ENCODE results near the gene NUBPL.
"Not testable (repeated sequence)": the region's sequence is repeated elsewhere in the genome, so short reads cannot be mapped to it uniquely, and the experiment has no call there.

Gene NUBPL

GRCh38 chr14:31578792-31579501 lies 17.7 kb downstream of the NUBPL start:
- DNase-seq, result no peak

- no peak for DNase-seq
These were observed 19.0 kb downstream of the NUBPL start for GRCh38 chr14:31580234-31580633.

GRCh38 chr14:31582286-31582691 lies 21.1 kb downstream of the NUBPL start:
- DNase-seq, result no peak

GRCh38 chr14:31582836-31583452 lies 21.7 kb downstream of the NUBPL start:
- DNase-seq, result no peak

GRCh38 chr14:31590206-31590605 lies 29.0 kb downstream of the NUBPL start:
- no peak for DNase-seq

- no peak for DNase-seq
These were observed 30.9 kb downstream of the NUBPL start for GRCh38 chr14:31592122-31592521.

- DNase-seq, result no peak
These were observed 31.4 kb downstream of the NUBPL start for GRCh38 chr14:31592631-31593030.

- no peak for DNase-seq
These were observed 35.3 kb downstream of the NUBPL start for GRCh38 chr14:31596342-31597095.

GRCh38 chr14:31605702-31606101 lies 44.5 kb downstream of the NUBPL start:
- no peak for DNase-seq

- no peak for DNase-seq
These were observed 50.7 kb downstream of the NUBPL start for GRCh38 chr14:31611778-31612433.

GRCh38 chr14:31613188-31613587 lies 52.0 kb downstream of the NUBPL start:
- DNase-seq, result no peak

- DNase-seq, result not testable (repeated sequence)
These were observed 57.7 kb downstream of the NUBPL start for GRCh38 chr14:31618884-31619283.

- no peak for DNase-seq
These were observed 58.2 kb downstream of the NUBPL start for GRCh38 chr14:31619440-31619839.

- DNase-seq, result not testable (repeated sequence)
These were observed 59.7 kb downstream of the NUBPL start for GRCh38 chr14:31620898-31621297.

GRCh38 chr14:31622060-31622459 lies 60.9 kb downstream of the NUBPL start:
- DNase-seq, result no peak

- not testable (repeated sequence) for DNase-seq
These were observed 91.7 kb downstream of the NUBPL start for GRCh38 chr14:31652900-31653299.

- DNase-seq, result no peak
These were observed 96.7 kb downstream of the NUBPL start for GRCh38 chr14:31657917-31658316.

- DNase-seq, result no peak
These were observed 98.1 kb downstream of the NUBPL start for GRCh38 chr14:31659278-31659677.

- no peak for DNase-seq
These were observed 99.0 kb downstream of the NUBPL start for GRCh38 chr14:31660191-31660590.

GRCh38 chr14:31660728-31661127 lies 99.5 kb downstream of the NUBPL start:
- DNase-seq, result no peak

- no peak for DNase-seq
These were observed 107.1 kb downstream of the NUBPL start for GRCh38 chr14:31668348-31668747.

GRCh38 chr14:31672709-31673108 lies 111.5 kb downstream of the NUBPL start:
- DNase-seq, result no peak

- DNase-seq, result no peak
These were observed 115.8 kb downstream of the NUBPL start for GRCh38 chr14:31677052-31677451.

All from hematopoietic multipotent progenitor cell treated with erythropoietin and hydrocortisone succinate and interleukin-3 and kit ligand, for 8 days (in vitro differentiated cells).